Measurements from ENCODE around the gene ADCK1. TPM values are rescaled to one million over a fixed set of nuclear protein-coding genes. Genes with fewer than 3 reads are reported as not detected.

The ADCK1 gene
- total and polyA plus RNA-seq, 9 of the 15 experiments (the other 6 are each of a cell fraction or from before 2014, with no cell fraction given), result 2.8 to 8.9 (median 4.3) TPM

DNA sequence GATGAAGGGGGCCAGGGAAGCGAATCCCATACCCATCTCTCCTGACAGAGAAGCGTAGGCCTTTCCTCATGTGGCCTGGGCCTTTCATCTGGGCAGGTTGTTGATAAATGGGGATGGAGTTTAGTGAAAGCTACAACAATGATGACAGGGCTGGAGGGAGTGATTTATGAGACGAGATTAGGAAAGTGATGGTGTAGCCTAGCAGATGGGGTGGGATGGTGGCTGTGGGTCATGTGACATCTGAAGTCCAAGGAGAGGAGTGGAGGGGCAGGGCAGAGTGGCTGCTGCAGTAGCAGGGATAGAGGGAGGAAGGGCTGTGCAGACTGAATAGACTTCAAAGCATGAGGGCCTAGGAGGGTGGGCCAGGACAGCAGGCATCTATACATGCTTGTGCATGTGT, 85.5 kb downstream of the ADCK1 start (continued):
- no peak for TF ChIP-seq ZNF512 (tag; IDR thresholded peaks at IDR 0.05)
- TF ChIP-seq NRF1 (conservative IDR thresholded peaks at IDR 0.05 in 1 of 2, IDR thresholded peaks at IDR 0.05 in 1 of 2), result peak in 1 of 2 experiments; percentile 19; a peak in 1 of 4 replicates
- peak in 1 of 2 experiments; percentile 66; a peak in 3 of 4 replicates for TF ChIP-seq KDM1A (IDR thresholded peaks at IDR 0.05)
- 0 out of 2 replicates have a peak, but pooled peaks have one; percentile 16 for TF ChIP-seq SMAD4 (CRISPR knock-in tag; conservative IDR thresholded peaks at IDR 0.05)
- TF ChIP-seq, protein P1, sequence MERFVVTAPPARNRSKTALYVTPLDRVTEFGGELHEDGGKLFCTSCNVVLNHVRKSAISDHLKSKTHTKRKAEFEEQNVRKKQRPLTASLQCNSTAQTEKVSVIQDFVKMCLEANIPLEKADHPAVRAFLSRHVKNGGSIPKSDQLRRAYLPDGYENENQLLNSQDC (CRISPR knock-in tag; IDR thresholded peaks at IDR 0.05), result no peak
- TF ChIP-seq SMARCC2 (IDR thresholded peaks at IDR 0.05; ENCODE audit: low read depth), result no peak
- peak; percentile 39; the same call in 1 of the 2 replicates for TF ChIP-seq CEBPB (tag; IDR thresholded peaks at IDR 0.05)
- TF ChIP-seq ZNF146 (CRISPR knock-in tag; IDR thresholded peaks at IDR 0.05; ENCODE audit: unreplicated experiment), result no peak
- TF ChIP-seq SRSF9 (IDR thresholded peaks at IDR 0.05; ENCODE audit: borderline replicate concordance, low read depth, low read length), result no peak
- TF ChIP-seq, protein P2, sequence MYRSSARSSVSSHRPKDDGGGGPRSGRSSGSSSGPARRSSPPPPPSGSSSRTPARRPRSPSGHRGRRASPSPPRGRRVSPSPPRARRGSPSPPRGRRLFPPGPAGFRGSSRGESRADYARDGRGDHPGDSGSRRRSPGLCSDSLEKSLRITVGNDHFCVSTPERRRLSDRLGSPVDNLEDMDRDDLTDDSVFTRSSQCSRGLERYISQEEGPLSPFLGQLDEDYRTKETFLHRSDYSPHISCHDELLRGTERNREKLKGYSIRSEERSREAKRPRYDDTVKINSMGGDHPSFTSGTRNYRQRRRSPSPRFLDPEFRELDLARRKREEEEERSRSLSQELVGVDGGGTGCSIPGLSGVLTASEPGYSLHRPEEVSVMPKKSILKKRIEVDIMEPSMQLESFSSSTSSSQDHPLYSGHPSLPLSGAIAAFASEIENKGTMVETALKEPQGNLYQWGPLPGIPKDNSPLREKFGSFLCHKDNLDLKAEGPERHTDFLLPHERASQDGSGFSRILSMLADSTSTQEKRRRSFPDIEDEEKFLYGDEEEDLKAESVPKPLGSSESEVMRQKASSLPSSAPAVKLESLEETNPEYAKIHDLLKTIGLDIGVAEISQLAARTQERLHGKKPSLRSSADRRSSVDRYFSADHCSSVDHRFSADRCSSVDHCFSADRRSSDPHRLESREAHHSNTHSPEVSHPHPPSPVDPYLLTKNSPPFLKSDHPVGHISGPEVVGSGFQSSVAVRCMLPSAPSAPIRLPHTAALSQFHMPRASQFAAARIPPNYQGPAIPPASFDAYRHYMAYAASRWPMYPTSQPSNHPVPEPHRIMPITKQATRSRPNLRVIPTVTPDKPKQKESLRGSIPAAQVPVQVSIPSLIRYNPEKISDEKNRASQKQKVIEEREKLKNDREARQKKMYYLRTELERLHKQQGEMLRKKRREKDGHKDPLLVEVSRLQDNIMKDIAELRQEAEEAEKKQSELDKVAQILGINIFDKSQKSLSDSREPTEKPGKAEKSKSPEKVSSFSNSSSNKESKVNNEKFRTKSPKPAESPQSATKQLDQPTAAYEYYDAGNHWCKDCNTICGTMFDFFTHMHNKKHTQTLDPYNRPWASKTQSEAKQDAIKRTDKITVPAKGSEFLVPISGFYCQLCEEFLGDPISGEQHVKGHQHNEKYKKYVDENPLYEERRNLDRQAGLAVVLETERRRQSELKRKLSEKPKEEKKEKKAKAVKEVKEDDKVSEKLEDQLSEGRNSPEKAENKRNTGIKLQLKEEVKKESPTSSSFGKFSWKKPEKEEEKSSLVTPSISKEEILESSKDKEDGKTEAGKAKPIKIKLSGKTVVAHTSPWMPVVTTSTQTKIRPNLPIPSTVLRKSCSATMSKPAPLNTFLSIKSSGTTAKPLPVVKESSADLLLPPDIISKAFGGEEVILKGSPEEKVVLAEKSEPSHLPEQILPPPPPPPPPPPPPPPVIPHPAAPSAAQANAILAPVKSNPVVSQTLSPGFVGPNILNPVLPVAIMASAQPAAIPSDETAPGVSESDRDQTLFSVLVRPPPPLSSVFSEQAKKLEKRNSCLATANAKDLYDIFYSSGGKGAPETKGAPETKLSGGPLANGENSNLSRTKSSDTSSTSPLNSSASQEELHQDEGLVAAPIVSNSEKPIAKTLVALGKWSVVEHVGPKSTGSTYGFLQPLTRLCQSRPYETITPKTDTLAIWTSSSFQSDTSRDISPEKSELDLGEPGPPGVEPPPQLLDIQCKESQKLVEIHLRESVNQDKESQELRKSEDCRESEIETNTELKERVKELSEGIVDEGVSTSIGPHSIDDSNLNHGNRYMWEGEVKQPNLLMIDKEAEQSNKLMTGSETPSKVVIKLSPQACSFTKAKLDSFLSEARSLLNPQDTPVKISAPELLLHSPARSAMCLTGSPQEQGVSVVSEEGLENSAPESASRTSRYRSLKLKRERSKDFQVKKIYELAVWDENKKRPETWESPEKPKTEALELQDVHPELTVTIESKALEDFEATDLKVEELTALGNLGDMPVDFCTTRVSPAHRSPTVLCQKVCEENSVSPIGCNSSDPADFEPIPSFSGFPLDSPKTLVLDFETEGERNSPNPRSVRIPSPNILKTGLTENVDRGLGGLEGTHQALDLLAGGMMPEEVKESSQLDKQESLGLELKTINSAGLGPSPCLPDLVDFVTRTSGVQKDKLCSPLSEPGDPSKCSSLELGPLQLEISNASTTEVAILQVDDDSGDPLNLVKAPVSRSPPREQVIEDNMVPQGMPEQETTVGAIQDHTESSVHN (IDR thresholded peaks at IDR 0.05; ENCODE audit: borderline replicate concordance in 1 of 2, low read depth in 1 of 2), result no peak
- peak; percentile 47; the same call in 1 of the 2 replicates for TF ChIP-seq SMARCA4 (IDR thresholded peaks at IDR 0.05)
- TF ChIP-seq ZNF24 (IDR thresholded peaks at IDR 0.05), result no peak
- 0 out of 2 replicates have a peak, but pooled peaks have one; percentile 10 for TF ChIP-seq OTX1 (CRISPR knock-in tag; IDR thresholded peaks at IDR 0.05)

Measured in K562 (cell line).